Measurements from ENCODE around the gene GRID2.
"Not testable (repeated sequence)": the region's sequence is repeated elsewhere in the genome, so short reads cannot be mapped to it uniquely, and the experiment has no call there.

GRID2 gene

GRCh38 chr4:93348896-93349295, 1045.1 kb downstream of the GRID2 start:
- DNase-seq = no peak

GRCh38 chr4:93351846-93352245, 1048.1 kb downstream of the GRID2 start:
- no peak for DNase-seq

- no peak for DNase-seq
Observed at GRCh38 chr4:93355411-93355810, 1051.6 kb downstream of the GRID2 start.

- DNase-seq = no peak
Observed at GRCh38 chr4:93359586-93359985, 1055.8 kb downstream of the GRID2 start.

GRCh38 chr4:93366169-93366755, 1062.5 kb downstream of the GRID2 start:
- DNase-seq = not testable (repeated sequence)

- DNase-seq = no peak
Observed at GRCh38 chr4:93368968-93369367, 1065.2 kb downstream of the GRID2 start.

GRCh38 chr4:93370256-93370655, 1066.5 kb downstream of the GRID2 start:
- DNase-seq = no peak

GRCh38 chr4:93373893-93374860, 1070.4 kb downstream of the GRID2 start:
- DNase-seq = no peak

GRCh38 chr4:93384241-93384640, 1080.5 kb downstream of the GRID2 start:
- no peak for DNase-seq

GRCh38 chr4:93384887-93385286, 1081.1 kb downstream of the GRID2 start:
- no peak for DNase-seq

- no peak for DNase-seq
Observed at GRCh38 chr4:93394545-93395081, 1090.8 kb downstream of the GRID2 start.

GRCh38 chr4:93396272-93396671, 1092.5 kb downstream of the GRID2 start:
- DNase-seq = no peak

GRCh38 chr4:93403571-93403970, 1099.8 kb downstream of the GRID2 start:
- no peak for DNase-seq

- DNase-seq = no peak
Observed at GRCh38 chr4:93407493-93408275, 1103.9 kb downstream of the GRID2 start.

- no peak for DNase-seq
Observed at GRCh38 chr4:93409035-93409434, 1105.3 kb downstream of the GRID2 start.

- no peak for DNase-seq
Observed at GRCh38 chr4:93414041-93414550, 1110.3 kb downstream of the GRID2 start.

GRCh38 chr4:93416344-93417128, 1112.8 kb downstream of the GRID2 start:
- no peak for DNase-seq

GRCh38 chr4:93431371-93431770, 1127.6 kb downstream of the GRID2 start:
- DNase-seq = no peak

- no peak for DNase-seq
Observed at GRCh38 chr4:93433840-93434239, 1130.1 kb downstream of the GRID2 start.

GRCh38 chr4:93436000-93436626, 1132.3 kb downstream of the GRID2 start:
- DNase-seq = no peak

- no peak for DNase-seq
Observed at GRCh38 chr4:93437991-93438390, 1134.2 kb downstream of the GRID2 start.

GRCh38 chr4:93444860-93445259, 1141.1 kb downstream of the GRID2 start:
- DNase-seq = no peak

Data from right forelimb (tissue), 1 donor.